ENCODE measurements around the gene NDUFS2.
A peak's percentile ranks its signal among the peaks of the same experiment; 100 is the strongest.
"Not testable (repeated sequence)": the region's sequence is repeated elsewhere in the genome, so short reads cannot be mapped to it uniquely, and the experiment has no call there.

NDUFS2 gene

DNA sequence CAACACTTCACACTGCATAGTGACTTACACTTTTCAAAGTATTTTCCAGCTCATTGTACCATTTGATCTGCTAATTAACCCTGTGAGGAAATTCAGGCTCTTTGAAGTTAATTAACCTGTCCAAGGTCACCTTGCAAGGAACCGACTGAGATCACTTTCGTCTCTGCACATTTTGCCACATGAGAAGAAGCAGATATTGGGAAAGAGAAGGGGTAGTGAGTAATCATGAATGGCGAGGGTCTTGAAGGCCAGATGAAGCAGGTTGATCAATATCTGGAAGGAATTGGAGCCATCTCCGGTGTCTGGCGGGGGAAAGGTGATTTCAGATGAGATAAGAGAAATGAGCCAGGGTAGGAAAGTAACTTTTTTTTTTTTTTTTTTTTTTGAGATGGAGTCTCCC is 17.8 kb downstream of the NDUFS2 start:
- no peak for DNase-seq (ENCODE audit: low read depth)

DNA sequence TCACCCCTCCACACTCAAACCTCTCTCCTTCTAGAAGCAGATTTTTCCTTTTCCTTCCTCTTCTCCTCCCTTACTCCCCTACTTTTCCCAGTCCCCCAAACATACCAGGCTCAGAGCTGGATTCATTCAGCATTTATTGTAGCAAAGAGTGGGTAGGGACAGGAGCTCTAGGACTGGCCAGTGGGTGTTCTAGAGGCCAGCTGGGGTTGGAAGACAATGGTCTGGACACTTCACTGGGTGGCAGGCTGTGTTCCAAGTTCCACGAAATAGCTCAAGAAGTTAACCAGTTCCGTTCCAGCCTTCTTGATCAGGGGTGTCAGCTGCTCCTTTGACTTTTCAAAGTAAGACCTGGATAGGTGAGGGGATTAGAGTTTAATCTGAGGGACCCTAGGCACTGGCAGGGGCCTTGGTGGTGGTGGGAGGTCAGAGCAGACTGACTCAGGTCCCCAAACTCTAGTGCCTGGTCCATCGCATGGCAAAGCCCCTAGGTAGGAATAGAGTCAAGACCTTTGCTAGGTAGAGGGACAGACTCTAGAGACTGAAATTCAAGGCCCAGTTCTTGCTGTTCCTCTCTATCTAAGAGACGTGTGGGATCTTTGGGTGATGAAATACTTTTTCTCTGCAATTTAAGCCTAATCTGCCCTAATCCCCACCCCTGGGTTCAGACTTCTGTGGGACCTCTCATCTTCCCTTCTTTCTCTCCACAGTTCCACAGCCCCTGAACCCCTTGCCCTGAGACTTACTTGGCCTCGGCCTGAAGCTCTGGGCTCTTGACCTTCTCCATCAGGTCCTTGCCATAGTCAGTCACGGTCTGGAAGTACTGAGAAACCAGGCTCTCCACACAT is 20.2 kb downstream of the NDUFS2 start:
- no peak for DNase-seq (ENCODE audit: low read depth)

DNA sequence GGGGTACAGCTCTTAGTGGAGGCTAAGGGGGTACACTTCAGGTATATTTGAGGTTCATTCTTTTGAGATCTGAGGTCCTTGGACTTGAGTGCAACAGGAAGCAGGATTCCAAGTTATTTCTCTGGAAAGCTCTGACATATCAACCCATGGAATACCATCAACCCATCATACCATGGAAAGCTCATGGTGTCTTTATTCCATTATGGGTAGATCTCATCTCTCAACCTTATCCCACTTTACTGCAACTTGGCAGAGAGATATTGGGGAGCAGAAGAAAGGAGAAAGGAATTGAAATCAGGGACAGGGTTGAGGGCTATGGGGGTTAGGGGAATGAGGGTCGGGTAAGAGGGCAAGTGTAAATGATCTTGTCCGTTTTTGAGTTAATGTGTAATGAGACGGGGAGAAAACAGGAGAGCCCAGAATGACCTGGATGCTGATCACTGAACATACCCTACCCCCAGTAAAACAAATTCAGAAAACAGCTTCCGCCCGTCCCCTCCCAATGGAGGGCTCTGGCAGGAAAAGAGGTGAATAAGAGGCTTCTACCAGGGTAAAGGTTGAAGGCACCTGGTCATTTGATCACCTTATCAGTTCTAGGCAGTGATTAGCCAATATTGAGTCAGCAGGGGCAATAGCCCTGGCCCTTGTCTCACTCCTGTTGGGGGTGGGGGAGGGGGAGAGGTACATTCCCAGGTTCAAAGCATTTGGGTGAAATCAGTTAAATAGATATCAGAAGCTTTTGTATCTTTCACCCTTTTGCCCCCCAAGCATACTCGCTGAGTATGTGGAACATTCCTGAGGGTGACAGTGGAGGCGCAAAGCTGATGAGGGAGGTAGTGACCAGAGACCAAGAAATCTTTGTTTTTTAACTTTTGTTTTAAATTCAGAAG is 21.9 kb downstream of the NDUFS2 start:
- no peak for DNase-seq (ENCODE audit: low read depth)

GRCh38 chr1:161224695-161225087 is 22.5 kb downstream of the NDUFS2 start:
- not testable (repeated sequence) for DNase-seq (ENCODE audit: low read depth)

- no peak for DNase-seq (ENCODE audit: low read depth)
Observed at GRCh38 chr1:161225178-161225533, 23.0 kb downstream of the NDUFS2 start.

- DNase-seq (ENCODE audit: low read depth), result peak; percentile 100
Observed at GRCh38 chr1:161225534-161226319, 23.6 kb downstream of the NDUFS2 start, which contains the start of gene TOMM40L. Gene TOMM40L, plus strand, starts transcription at chr1:161226060. Its CDS starts 430 bp downstream, at chr1:161226490.

GRCh38 chr1:161226320-161226711 is 24.1 kb downstream of the NDUFS2 start:
- DNase-seq (ENCODE audit: low read depth), result peak; percentile 23

DNA sequence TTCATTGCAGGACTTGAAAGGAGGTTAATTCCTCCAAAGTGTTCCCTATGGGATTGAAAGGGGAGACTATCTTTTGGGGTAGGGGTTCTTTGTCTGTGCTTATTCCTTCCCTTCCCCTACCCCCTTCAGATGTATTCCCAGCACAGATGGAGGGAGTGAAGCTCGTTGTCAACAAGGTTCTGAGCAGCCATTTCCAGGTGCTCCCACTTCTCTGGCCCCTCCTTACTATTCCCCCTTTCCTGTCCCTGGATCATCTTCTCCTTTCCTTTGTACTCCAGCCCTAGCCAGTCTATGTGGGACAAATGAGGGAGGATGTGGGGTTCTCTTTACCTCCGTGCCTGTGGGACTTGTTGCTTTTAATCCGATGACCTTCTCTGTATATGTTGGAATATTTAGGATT is 24.6 kb downstream of the NDUFS2 start:
- peak; percentile 20 for DNase-seq (ENCODE audit: low read depth)

- peak; percentile 84 for DNase-seq (ENCODE audit: low read depth)
Observed at GRCh38 chr1:161227196-161227871, 25.2 kb downstream of the NDUFS2 start.

GRCh38 chr1:161228032-161228431 is 25.9 kb downstream of the NDUFS2 start:
- peak; percentile 30 for DNase-seq (ENCODE audit: low read depth)

DNA sequence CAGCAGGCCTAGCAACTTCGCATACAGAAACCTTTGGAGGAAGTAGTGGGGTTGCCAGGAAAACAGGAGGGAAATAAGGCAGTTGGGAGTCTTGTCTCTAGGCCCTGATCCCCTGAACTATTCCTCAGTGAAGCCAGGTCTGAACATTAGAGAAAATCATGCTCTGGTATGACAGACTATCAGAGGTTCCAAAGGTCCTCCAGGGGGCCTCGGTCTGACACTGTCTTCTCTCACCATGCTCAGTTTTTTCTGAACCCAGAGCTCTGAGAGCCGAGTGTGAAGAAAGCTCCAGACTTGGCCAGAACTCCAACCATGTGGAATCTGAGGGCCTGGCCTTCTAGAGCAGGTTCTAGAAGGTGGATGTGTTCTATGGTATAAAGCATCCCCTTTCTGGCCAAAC is 27.7 kb downstream of the NDUFS2 start:
- peak; percentile 43 for DNase-seq (ENCODE audit: low read depth)

- no peak for DNase-seq (ENCODE audit: low read depth)
Observed at GRCh38 chr1:161230762-161231161, 28.6 kb downstream of the NDUFS2 start.

DNA sequence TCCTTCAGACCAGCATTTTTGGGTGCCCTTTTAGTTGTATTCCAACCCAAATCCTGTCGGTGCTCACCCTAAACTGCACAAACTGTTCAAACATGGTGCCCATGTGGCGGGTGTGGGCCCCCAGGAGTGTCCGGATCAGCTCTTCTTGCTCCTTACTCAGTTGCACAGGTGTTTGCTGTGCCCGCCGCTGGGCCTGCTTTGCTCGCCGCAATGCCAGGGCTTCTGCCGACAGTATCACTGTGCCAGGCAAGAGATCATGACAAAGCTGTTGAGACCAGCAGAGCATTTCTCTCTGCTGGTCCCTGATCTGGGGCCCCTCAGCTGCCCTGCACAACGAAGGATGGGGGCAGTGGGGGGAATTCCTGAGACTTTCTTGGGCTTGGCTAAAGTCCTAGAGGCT is 30.9 kb downstream of the NDUFS2 start:
- no peak for DNase-seq (ENCODE audit: low read depth)

- no peak for DNase-seq (ENCODE audit: low read depth)
Observed at GRCh38 chr1:161235957-161236775, 34.0 kb downstream of the NDUFS2 start.

DNA sequence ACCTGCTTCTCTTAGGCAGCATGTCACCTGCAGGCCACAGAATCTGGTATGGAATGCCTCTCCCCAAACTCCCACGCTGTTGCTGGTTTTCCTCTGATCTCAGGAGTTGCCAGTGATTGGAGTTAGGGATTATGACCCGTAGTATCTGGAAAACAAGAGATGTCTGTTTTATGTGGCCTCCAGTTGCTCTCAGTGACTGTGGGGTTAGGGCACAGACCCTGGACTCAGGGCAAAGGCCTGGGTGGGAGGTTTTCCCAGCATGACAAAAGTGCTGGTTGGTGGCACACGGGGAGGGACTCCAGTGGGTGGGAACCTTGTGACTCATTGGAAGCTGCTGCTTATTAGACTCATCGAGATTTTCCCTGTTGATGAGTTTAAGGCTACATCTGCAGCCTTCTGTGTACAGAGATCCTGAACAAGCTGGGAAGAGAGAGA is 35.9 kb downstream of the NDUFS2 start, which contains the start of gene NR1I3:
NR1I3 (minus strand) TSS at position 165 of the 435 bp plus-strand sequence. CDS start 1,638 bp downstream, outside the sequence.
- peak; percentile 46 for DNase-seq (ENCODE audit: low read depth)

GRCh38 chr1:161241682-161242081 is 39.5 kb downstream of the NDUFS2 start:
- no peak for DNase-seq (ENCODE audit: low read depth)

DNA sequence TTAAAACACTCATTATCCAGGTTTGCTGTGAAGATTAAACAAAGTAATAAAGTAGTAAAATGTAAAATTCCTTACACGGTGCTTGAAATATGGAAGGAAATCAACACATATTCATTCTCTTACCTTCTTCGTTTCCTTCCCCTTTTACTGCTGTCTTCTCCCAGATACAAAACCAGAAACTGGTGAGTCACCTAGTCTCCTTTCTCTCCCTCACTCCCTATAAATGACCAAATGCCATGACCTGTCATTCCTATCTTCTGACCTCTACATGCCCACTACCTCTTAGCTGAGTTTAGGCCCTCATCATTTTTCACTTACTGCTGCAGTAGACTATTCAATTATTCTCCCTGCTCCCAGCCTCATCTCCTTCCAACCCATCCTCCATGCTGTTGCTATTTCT is 40.1 kb downstream of the NDUFS2 start:
- DNase-seq (ENCODE audit: low read depth), result peak; percentile 62

DNA sequence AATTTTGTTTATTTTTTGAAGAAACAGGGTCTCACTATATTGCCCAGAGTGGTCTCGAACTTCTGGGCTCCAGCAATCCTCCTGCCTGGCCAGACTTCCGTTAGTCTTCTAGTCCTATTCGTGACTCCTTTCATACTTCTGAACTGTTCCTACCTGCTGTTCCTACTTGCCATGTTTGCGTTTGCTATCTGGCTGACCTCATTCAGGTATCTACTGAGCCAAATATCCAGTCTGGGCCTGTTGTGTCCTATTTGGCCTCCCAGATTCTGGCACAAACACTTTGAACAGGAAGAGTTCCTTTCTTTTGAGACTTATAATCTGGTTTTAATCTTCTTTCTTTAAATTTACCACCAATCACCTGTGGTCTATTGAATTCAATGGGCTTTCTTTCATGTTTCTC is 42.7 kb downstream of the NDUFS2 start:
- no peak for DNase-seq (ENCODE audit: low read depth)

DNA sequence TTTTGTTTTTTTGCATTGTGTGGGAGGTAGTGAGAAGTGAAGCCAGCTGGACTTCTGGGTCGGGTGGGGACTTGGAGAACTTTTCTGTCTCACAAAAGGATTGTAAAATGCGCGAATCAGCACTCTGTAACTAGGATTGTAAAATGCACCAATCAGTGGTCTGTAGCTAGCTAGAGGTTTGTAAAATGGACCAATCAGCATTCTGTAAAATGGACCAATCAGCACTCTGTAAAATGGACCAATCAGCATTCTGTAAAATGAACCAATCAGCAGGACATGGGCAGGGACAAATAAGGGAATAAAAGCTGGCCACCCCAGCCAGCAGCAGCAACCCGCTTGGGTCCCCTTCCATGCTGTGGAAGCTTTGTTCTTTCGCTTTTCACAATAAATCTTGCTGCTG is 47.9 kb downstream of the NDUFS2 start:
- not testable (repeated sequence) for DNase-seq (ENCODE audit: low read depth)

GRCh38 chr1:161250829-161251228 is 48.7 kb downstream of the NDUFS2 start:
- no peak for DNase-seq (ENCODE audit: low read depth)

Data from ELR (cell line).